HL-60 (cell line): Measurements from ENCODE around the gene RNGTT.
A peak's percentile ranks its signal among the peaks of the same experiment; 100 is the strongest.
"Not testable (repeated sequence)": the region's sequence is repeated elsewhere in the genome, so short reads cannot be mapped to it uniquely, and the experiment has no call there.

Experiments
- DNase-seq, 2 experiments: peaks; one replicate each; pipeline ENCODE4 v3.0.0-alpha.2; 2010 to 2020; ENCODE audit warnings: low read depth in 1 of 2, low spot score in 1 of 2
- H3K27ac ChIP-seq: fragments of 250-450 bp; sonication (Bioruptor Pico); replicated peaks from 2 replicates; pipeline ENCODE4 v1.5.1; 2020; ENCODE audit warnings: mild to moderate bottlenecking, moderate library complexity
- H3K27me3 ChIP-seq: fragments of 250-450 bp; sonication (Bioruptor Pico); 2 replicates; pipeline ENCODE4 v1.5.1; 2021; ENCODE audit warnings: mild to moderate bottlenecking, moderate library complexity; ENCODE audit not compliant: insufficient read depth, poor library complexity, severe bottlenecking
- H3K4me3 ChIP-seq: replicated peaks from 2 replicates; pipeline ENCODE4 v1.5.1; 2011; ENCODE audit warnings: mild to moderate bottlenecking, control low read depth, low read length; ENCODE audit not compliant: insufficient read depth
- GABPA ChIP-seq: IDR thresholded peaks from 2 replicates; pipeline ENCODE4 v1.6.1; 2012; ENCODE audit warnings: low read depth
- POLR2AphosphoS5 ChIP-seq: IDR thresholded peaks from 2 replicates; pipeline ENCODE4 v1.6.1; 2012; ENCODE audit warnings: low read depth
- SPI1 ChIP-seq: IDR thresholded peaks from 2 replicates; pipeline ENCODE4 v1.6.1; 2012; ENCODE audit warnings: low read depth, mild to moderate bottlenecking, borderline replicate concordance
- TF ChIP-seq, protein P1 (sequence below): IDR thresholded peaks from 2 replicates; pipeline ENCODE4 v1.6.1; 2012; ENCODE audit warnings: low read depth; ENCODE audit not compliant: insufficient replicate concordance
- TF ChIP-seq, protein P2 (sequence below): IDR thresholded peaks from one replicate; pipeline ENCODE4 v1.5.1; 2011; ENCODE audit warnings: low read length, control low read depth, inconsistent platforms; ENCODE audit not compliant: insufficient read depth

The RNGTT gene

DNA sequence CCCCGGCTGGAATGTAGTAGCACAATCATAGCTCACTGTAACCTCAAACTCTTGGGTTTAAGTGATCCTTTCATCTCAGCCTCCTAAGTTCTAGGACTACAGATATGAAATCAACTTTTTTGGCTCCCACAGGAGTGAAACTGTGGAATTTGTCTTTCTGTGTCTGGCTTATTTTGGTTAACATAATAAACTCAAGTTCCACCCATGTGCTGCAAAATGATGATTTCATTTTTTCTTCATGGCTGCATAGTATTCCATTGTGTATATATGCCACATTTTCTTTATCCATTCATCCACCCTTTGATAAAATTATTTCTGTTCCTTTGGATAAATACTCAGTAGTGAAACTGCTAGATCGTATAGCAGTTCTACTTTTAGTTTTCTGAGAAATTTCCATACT lies 29.9 kb downstream of the RNGTT start:
- no peak overlapping the region for H3K27ac ChIP-seq
- no peak for TF ChIP-seq POLR2AphosphoS5
- TF ChIP-seq, protein P1, sequence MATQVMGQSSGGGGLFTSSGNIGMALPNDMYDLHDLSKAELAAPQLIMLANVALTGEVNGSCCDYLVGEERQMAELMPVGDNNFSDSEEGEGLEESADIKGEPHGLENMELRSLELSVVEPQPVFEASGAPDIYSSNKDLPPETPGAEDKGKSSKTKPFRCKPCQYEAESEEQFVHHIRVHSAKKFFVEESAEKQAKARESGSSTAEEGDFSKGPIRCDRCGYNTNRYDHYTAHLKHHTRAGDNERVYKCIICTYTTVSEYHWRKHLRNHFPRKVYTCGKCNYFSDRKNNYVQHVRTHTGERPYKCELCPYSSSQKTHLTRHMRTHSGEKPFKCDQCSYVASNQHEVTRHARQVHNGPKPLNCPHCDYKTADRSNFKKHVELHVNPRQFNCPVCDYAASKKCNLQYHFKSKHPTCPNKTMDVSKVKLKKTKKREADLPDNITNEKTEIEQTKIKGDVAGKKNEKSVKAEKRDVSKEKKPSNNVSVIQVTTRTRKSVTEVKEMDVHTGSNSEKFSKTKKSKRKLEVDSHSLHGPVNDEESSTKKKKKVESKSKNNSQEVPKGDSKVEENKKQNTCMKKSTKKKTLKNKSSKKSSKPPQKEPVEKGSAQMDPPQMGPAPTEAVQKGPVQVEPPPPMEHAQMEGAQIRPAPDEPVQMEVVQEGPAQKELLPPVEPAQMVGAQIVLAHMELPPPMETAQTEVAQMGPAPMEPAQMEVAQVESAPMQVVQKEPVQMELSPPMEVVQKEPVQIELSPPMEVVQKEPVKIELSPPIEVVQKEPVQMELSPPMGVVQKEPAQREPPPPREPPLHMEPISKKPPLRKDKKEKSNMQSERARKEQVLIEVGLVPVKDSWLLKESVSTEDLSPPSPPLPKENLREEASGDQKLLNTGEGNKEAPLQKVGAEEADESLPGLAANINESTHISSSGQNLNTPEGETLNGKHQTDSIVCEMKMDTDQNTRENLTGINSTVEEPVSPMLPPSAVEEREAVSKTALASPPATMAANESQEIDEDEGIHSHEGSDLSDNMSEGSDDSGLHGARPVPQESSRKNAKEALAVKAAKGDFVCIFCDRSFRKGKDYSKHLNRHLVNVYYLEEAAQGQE, result no peak
- TF ChIP-seq SPI1, result no peak
- no peak for TF ChIP-seq GABPA
- TF ChIP-seq, protein P2, sequence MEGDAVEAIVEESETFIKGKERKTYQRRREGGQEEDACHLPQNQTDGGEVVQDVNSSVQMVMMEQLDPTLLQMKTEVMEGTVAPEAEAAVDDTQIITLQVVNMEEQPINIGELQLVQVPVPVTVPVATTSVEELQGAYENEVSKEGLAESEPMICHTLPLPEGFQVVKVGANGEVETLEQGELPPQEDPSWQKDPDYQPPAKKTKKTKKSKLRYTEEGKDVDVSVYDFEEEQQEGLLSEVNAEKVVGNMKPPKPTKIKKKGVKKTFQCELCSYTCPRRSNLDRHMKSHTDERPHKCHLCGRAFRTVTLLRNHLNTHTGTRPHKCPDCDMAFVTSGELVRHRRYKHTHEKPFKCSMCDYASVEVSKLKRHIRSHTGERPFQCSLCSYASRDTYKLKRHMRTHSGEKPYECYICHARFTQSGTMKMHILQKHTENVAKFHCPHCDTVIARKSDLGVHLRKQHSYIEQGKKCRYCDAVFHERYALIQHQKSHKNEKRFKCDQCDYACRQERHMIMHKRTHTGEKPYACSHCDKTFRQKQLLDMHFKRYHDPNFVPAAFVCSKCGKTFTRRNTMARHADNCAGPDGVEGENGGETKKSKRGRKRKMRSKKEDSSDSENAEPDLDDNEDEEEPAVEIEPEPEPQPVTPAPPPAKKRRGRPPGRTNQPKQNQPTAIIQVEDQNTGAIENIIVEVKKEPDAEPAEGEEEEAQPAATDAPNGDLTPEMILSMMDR, result no peak
- H3K4me3 ChIP-seq, result no peak overlapping the region
- DNase-seq, result no peak
- no peaks in the 10 kb centered on the region for H3K27me3 ChIP-seq

DNA sequence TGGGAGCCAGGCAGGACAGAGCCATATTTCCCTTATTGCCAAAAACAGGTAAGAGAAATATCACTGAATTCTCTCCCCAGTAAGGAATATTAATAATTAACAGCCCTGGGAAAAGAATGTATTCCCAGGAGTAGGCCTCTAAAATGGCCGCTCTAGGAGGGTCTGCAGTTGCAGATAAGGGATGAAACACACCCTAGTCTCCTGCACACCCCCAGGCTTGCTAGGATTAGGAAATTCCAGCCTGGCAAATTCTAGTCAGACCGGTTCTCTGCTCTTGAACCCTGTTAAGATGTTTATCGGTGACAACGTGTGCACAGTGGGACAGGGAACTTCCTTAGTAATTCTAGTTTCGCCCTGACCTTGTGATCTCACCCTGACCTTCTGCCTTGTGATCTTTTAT lies 31.4 kb downstream of the RNGTT start:
- not testable (repeated sequence) for H3K27ac ChIP-seq, H3K4me3 ChIP-seq, H3K27me3 ChIP-seq, DNase-seq

DNA sequence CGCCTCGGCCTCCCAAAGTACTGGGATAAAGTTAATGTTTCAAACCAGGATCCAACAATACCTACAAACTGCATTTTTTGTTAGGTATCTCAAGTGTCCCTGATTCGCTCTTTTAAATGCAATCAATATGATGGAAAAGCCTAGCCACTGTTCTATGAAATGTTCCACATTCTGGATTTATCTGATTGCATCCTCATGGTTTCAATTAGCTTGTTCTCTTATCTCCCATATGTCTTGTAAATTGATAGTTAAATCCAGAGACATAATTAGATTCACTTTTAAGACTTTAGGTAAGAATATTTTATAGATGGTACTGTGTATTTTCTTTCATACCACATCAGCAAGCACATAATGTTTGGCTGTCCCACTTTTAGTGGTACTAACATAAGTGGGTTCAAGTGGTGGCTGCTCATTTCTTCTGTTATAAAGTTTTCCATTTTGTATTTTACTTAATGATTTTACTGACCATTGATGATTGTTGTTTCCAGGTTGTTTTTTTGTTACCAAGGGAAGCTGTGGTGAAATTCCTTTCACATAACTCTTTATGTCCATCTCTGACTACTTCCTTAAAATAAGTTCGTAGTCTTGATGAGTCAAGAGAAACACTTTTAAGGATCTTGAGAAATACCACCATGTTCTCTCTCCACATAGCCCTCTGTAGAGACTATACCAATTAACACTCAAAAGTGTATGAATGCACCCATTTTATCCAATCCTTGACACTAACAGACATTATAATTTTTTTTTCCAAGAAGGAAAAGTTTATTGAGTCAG lies 40.5 kb downstream of the RNGTT start:
- H3K4me3 ChIP-seq, result no peak overlapping the region
- TF ChIP-seq, protein P2, result no peak
- TF ChIP-seq SPI1, result peak; percentile 12; the same call in 1 of the 2 replicates

DNA sequence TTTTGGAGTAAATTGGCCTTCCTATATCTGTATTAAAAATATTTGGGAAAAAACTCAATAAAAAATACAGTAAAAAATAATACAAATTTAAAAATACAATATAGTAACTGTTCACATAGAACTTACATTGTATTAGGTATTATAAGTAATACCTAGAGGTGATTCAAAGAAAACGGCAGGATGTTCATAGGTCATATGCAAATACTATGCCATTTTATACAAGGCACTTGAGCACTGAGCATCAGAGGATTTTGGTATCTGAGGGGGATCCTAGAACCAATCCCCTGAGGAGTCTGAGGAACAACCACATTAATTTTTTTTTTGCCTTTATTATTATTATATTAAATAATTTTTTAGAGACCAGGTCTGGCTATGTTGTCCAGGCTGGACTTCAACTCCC lies 41.7 kb downstream of the RNGTT start:
- TF ChIP-seq SPI1 (no peak), GABPA (no peak), POLR2AphosphoS5 (no peak)
- TF ChIP-seq, protein P1, result no peak
- TF ChIP-seq, protein P2, result no peak
- no peaks in the 10 kb centered on the region for H3K27me3 ChIP-seq
- DNase-seq, result no peak

More for the DNA sequence above, 40.5 kb downstream of the RNGTT start:
- Histone ChIP-seq H3K27me3 (no peaks in the 10 kb centered on the region), H3K27ac (peak overlapping the region; percentile 89)
- DNase-seq, result peak; percentile 20 to 49

More for the DNA sequence above, 41.7 kb downstream of the RNGTT start:
- Histone ChIP-seq H3K4me3 (no peak overlapping the region), H3K27ac (no peak overlapping the region)
